GM18909 (cell line): ENCODE measurements around the gene DOCK6.

Source experiments
- ATAC-seq: cut with Tn5 transposase; IDR thresholded peaks from one replicate; pipeline ENCODE4 v1.9.1; 2021; ENCODE audit warnings: mild to moderate bottlenecking; ENCODE audit not compliant: unreplicated experiment, poor library complexity

Gene DOCK6

DNA sequence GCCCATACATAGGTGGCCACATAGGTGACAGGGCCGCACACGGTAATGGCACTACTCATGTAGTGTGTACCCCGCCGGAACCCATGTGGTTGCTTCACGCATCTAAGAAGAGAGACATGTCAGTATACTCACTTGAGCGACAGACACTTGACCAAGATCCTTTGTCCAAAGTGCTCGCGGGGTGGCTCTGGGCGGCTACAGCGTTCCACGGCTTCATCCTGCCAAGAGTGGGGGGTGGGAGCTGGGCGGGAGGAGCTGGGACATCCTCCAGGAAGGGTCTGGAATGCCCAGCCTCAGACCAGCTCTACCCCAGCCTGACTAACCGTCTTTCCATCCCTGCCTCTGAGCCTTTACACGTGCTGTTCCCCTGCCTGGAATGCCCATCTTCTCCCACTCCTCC, 14.4 kb downstream of the DOCK6 start:
- no peak for ATAC-seq

DNA sequence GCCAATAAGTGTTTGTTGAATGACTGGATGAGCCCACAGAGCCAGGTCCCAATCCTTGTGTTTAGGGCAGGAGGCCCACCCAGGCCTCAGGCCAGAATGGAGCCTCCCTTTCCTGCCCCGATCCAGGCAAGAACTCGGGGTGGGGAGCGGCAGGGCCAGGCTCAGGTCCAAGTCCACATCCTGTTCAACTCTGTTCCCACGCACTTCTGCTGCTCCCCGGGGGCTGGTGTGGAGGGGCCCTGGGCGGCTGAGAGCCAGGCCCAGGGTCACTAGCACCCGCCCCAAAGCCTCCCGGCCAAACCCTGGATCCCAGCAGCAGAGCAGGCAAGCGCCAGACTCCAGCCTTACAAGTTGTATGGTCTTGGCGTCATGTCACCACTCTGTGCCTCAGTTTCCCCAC, 14.9 kb downstream of the DOCK6 start:
- ATAC-seq = no peak

DNA sequence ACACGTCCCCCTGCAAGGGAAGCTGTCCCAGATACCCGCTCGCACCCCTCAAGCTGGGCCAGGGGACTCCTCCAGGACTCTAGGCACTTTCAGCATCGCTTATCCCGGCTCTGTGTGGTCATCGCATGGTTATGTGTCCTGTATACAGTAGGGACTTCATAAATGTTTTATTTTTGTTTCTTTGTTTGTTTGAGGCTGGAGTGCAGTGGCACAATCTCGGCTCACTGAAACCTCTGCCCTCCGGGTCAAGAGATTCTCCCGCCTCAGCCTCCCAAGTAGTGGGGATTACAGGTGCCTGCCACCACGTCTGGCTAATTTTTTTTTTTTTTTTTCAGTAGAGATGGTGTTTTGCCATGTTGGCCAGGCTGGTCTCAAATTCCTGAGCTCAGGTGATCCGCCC, 15.4 kb downstream of the DOCK6 start:
- no peak for ATAC-seq

DNA sequence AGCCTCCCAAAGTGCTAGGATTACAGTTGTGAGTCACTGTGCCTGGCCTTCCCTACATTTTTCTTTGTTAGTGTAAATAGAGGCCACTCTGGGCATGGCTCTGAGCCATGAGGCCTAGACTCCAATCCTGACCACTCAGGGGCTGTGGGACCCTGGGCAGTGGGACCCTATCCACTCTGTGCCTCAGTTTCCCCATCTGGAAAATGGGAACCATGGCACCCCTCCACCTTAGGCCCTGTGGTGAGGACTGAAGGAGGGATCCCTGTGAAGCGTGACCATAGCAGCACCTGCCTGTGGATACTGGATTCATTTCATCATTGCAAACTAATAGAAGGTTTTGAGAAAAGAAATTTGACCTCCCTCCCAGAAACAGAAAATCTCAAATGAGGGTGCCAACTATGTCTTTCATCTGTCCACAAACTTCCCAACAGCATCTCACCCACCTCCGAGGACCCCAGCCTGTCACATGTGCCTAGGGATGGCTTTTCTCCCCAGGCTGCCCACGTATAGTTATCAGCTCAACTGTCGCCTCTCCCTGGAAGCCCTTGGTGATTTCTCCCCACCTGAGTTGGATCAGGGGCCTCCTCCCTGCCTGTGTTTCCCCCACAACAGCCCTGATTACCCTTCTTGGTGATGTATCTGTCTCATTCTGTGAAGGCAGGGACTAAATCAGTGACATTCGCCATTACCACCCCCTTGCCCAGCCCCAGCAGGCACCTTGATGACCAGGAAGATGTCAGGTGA, 17.3 kb downstream of the DOCK6 start:
- no peak for ATAC-seq

DNA sequence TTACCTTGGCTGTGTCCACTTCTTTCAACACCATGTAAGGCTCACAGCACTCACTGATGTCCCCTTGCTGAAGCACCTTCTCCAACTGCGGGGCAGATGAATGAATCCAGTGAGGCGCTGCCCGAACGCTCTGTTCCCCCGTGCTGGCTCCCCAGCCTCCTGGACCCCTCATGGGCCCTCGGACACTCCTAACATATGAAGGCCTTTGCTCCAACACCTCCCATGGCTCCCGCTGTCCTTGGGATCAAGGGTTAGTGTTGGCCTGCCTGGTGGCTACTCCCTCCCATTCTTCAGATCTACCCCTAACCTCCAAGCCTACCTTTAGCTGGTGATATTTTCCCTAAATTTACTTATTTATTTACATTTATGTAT, 18.5 kb downstream of the DOCK6 start:
- ATAC-seq = no peak

DNA sequence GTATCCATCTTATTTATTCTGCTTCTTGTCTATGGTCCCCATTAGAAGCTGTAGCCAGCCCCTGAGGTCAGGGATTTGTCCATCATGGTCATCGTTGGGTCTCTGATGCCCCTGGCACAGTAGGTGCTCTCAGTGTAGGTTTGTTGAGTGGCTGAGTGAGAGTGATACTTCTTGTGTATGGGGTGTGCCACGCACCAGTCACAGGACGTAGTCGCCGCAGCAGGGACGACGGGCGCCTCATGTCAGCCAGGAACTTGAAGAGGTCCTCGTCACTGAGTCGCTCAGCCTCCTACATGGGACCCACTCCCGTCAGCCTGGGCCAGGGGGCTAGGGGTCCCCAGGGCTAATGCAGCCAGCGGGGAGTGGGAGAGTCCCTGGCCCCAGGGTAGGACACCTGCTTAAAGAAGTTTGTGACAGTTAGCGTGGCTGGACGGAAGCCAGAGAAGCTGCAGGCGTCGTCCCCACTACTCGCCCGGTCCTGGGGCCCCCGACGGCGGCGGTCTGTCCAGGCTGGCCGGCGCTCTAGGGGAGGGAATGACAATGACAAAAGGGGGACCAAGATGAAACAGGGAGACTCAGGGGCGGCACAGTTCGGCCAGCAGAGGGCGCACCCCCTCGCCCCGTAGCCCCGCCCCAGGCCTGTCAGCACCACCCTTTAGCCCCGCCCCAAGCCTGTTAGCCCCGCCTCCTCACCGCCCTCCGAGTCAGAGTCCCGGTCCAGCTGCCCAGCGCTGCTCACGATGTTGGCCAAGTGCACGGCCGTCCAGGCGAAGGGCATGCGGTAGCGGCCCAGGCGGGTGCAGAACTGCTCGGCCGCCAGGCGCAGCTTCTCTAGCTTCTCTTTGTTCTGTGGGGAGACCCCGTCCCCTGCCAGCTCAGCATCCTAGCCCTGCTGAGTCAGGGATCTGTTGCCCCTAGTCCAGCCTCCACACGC, 19.2 kb downstream of the DOCK6 start:
- ATAC-seq = peak; percentile 59

DNA sequence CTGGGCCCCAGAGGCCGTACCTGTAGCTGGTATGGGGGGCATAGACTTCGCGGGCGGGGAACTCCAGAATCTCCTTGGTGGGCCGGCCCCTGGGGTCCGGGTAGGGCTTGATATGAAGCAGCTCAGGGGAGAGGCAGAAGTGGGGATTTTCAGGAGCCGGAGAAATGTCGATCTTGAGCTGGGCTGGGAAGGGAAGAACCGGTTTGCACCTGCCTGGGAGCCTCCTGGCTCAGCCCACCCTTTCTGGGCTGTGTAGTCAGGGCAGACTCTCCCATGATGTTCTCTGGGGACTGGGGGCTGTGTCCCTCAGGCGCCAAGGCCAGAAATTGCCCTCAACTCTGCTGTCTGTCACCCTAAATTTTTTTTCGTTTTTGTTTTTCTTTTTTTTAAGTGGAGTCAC, 20.3 kb downstream of the DOCK6 start:
- no peak for ATAC-seq

DNA sequence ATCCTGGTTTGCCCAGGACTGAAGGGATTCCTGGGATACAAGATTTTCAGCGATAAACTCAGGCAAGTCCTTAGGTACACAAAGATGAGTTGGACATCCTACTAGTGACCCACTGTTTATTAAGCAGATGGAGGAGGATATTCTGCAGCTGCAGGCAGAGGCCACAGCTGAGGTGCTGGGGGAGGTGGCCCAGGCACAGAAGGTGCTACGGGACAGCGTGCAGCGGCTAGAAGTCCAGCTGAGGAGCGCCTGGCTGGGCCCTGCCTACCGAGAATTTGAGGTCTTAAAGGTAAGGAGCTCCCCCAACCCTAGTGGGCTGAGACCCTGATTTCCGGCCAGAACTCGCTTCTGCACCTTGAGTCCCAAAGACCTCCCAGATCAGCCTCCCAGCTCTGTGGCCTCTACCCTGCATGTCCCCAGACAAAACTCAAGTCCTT, 22.3 kb downstream of the DOCK6 start:
- no peak for ATAC-seq

DNA sequence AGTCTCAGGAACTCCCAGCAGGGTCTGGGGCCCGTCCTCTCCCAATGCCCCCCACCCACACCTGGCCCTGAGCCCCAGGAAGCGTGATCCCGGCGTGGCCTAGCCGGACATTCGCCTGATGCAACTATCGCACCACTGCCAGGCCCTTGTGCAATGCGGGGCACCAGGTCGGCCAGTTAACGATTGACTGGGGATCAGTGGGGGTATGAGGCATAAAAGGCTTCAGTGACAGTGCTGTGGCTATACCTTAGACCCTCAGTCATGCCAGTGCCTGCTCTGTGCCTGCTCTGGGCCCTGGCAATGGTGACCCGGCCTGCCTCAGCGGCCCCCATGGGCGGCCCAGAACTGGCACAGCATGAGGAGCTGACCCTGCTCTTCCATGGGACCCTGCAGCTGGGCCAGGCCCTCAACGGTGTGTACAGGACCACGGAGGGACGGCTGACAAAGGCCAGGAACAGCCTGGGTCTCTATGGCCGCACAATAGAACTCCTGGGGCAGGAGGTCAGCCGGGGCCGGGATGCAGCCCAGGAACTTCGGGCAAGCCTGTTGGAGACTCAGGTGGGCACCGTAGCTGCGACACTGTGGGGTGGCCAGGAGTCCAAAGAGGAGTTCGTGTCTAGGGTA, 22.8 kb downstream of the DOCK6 start, which contains the start of gene ANGPTL8:
TSS of gene ANGPTL8 (plus strand) at position 243 of the 624 bp plus-strand sequence. CDS start at position 262, 19 bp downstream.
- no peak for ATAC-seq

DNA sequence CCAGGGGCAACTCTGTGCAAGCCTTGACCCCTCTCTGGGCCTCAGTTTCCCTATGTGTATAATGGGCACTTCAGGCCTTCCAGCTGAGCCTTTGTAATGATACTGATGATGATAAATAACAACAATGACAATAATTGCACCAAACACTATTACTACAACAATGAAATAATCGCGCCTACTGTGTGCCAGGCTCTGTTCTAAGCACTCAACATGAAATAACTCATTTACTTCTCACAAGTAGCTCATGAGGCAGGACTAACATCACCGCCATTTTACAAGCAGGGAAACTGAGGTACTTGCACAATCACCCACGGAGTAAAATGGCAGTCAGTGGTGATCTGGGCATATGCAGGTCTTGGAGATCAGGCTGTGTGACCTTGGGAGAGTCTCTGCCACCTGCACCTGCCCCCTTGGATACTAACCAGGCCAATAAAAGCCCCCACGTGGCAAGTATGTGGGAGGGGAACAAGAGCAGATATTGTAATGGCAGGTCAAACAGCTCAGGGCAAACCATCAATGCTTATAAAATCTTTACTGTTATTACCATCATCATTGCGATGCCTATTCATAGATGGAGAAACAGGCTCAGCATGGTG, 23.4 kb downstream of the DOCK6 start:
- ATAC-seq = no peak

DNA sequence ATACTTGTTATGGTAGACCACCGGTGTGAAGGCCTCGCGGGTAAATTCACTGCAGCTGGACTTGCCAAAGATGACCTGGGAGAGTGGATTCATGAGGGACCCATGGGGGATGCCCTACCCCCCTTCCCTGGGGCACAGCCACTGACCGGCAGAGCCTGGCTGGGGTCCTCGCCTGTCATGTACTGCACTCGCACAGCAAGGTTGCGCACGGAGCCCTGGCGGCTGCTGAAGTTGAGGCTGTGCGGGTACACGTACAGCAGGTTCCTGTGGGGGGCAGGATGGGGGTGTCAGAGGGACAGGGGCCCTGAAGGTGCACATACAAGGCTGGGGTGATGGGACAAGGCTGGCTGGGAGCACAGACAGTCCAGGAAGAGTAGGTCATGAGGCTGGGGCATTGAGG, 24.3 kb downstream of the DOCK6 start:
- no peak for ATAC-seq

DNA sequence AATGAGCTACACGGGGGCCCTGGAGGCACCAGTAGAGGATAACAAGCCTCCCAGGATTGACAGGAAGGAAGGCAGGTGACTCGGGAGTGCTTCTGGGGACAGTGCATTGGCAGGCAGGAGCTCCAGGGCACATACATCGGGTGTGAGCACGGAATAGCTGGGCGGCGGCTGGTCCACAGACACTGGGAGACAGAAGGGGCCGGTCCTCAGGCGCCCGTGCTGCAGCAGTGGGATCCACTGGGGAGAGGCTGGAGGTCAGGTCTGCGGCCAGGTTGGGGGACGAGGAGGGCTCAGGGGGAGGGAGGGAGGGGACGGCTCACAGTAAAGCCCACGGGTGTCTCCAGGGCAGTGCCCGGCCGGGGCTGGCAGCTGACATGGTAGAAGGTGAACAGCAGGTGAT, 25.0 kb downstream of the DOCK6 start:
- no peak for ATAC-seq

DNA sequence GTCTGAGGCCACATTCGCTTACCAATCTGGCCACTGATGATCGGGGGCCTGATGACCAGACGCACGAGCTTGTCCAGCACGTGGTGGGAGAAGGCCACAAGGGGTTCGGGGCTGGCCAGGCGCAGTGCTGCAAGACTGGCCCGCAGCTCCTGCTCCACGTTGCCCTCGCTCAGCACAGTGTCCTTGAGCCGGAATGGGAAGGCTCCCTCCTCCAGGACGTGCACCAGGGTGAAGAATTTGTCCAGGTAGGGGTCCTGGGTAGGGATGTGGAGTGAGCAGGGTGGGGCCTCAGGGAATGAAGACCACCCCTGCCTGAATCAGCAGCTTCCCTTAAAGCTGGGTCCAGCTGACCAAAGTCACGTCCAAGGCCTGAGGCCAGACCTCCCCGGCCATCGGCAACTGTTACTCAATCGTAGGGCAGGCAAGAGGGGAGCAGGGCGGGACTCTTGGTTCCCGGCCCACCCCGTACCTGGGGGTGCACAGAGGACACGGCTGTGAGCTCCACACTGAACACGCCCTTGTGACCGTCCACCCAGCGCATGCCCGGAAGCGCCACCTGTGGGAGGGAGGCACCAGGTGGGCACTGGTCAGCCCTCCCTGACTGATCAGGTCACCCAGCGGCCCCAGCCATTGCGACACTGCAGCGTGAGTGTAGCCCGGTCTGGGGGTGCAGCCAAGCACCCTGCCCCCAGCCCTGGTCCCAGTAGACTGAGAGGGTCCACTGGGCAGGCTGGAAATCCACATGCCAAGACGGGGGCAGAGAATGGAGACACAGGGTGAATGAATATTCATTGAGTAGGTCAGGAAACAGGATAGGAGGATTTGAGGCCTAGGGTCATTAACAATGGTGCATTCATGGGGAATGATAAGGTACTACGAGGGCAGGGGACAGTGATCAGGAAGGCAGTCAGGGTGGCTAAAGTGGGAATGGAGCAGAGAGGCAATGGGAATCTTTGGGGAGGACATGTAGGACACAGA, 25.7 kb downstream of the DOCK6 start:
- ATAC-seq = no peak

DNA sequence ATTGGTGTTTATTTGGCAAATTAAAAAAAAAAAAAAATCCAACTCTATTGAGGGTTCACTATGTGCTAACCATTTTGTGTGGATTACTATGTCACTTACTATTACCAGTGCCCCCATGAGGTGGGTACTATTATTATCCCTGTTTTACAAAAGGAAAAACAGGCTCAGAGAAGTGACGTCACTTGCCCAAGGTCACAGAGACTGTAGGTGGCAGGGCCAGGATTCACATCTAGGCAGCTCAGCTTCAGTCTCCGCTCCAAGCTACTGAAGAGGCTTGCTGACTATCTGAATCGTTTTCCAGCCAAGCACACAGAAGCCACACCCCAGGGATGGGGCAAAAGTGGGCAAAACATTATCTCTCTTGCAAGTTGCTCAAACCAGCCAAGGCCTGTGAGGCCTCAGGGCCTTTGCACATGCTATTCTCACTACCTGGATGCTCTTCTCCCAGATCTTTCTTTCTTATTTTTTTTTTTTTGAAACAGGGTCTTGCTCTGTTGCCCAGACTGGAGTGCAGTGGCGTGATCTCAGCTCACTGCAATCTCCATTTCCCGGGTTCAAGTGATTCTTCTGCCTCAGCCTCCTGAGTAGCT, 27.7 kb downstream of the DOCK6 start:
- no peak for ATAC-seq

DNA sequence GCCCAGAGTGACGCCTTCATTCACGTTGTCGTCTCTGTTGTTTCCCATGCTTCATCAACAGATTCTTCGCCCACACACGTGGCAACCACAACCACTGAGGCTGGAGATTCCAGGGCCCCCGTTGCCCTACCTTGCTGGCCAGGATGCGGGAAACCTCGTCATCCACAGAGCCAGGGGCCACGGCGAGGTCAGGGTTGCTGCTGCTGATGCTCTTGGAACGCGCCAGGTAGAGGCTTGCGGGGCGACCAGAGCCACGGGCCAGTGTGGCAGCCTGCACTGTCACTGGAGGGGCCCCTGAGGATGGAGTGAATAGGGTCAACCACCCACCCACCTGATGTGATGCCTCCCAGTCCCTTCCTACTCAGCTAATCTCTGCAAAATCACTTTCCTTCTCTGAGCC, 29.3 kb downstream of the DOCK6 start:
- ATAC-seq = no peak

DNA sequence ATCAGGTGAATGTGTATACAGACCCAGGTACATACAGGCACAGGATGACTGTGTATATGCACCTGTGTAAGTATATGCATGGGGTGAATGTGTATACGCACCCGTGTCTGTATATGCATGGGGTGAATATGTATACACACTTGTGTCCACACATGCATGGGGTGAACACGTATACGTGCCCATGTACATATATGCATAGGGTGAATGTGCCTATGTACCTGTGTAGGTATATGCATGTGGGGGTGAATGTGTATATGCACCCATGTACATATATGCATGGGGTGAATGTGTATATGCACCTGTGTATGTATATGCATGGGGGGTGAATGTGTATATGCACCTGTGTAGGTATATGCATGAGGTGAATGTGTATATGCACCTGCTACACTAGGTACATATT, 29.8 kb downstream of the DOCK6 start:
- ATAC-seq = no peak

DNA sequence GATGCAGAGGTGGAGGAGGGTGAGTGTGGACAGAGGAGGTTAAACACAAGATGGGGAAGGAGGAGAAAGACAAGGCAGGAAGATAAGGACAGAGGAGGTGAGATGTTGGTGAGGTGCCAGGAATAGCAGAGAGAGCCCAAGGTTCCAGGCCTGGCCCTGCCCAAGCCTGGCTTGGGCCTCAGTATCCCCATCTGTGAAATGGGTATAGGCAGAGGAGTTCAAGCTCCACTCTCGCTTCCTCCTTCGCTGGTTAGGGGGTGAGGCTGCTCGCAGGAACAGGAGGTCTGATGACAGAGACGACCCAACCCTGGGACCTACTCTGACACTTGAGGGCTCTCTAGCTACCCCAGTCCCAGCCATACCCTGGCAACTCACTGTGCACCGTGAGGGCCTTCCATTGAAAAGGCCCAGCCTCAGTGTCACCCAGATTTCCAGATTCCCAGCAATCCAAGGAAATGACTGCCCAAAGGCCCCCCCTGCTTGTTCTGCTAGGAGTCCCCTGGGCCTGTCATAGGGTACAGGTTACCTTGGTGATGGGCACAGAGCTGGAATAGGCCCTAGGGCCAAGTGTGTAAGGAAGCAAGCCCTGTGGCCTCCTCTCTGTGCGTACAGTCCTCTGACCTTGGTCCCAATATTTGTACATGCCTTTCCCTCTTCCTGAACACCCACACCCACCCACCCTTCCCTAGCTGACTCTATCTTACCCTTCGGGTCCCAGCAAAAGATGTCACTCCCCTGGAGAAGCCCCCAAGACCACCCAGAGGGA, 31.5 kb downstream of the DOCK6 start:
- no peak for ATAC-seq

DNA sequence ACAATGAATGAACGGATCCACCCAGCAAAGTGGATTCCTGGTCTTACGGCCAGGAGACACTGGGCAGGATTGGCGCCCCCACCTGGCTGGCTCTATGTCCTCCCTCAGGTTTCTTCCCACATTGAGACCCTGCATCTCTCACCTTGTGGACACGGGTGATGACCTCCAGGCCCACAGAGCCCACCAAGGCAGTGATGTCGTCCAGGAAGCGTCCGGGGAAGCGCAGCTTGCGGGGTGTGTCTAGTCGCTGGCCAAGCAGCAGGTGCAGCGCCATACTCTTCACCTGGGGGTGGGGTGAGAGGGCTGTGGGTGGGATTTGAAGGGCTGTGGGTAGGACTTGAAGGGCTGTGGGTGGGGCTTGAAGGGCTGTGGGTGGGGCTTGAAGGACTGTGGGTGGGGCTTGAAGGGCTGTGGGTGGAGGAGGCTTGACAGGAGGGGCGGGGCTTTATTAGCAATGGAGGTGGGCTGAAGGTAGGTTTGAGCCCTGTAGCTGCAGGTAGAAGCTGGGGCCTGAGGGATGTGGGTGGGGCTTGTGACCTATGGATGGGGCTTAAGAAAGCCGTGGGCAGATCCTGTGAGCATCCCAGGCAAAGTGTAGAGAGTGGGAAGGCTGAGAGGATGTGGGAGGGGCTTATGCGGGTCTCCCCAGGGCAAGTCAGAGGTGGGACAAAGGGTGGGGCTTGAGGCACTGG, 35.0 kb downstream of the DOCK6 start:
- no peak for ATAC-seq
